ENCODE data around the gene CLEC18B.
"Not testable (repeated sequence)": the region's sequence is repeated elsewhere in the genome, so short reads cannot be mapped to it uniquely, and the experiment has no call there.

Gene CLEC18B

GRCh38 chr16:74404148-74404933 lies 16.9 kb downstream of the CLEC18B start:
- not testable (repeated sequence) for DNase-seq

GRCh38 chr16:74400238-74400637 lies 21.0 kb downstream of the CLEC18B start:
- not testable (repeated sequence) for DNase-seq

GRCh38 chr16:74398212-74398895 lies 22.9 kb downstream of the CLEC18B start:
- not testable (repeated sequence) for DNase-seq

GRCh38 chr16:74396521-74397017 lies 24.7 kb downstream of the CLEC18B start:
- not testable (repeated sequence) for DNase-seq

GRCh38 chr16:74394604-74395003 lies 26.7 kb downstream of the CLEC18B start:
- not testable (repeated sequence) for DNase-seq

GRCh38 chr16:74394131-74394530 lies 27.1 kb downstream of the CLEC18B start:
- not testable (repeated sequence) for DNase-seq

GRCh38 chr16:74391454-74392050 lies 29.7 kb downstream of the CLEC18B start:
- not testable (repeated sequence) for DNase-seq

GRCh38 chr16:74382339-74383034 lies 38.8 kb downstream of the CLEC18B start:
- not testable (repeated sequence) for DNase-seq

- DNase-seq: not testable (repeated sequence)
Measured at GRCh38 chr16:74373847-74374184, 47.5 kb downstream of the CLEC18B start.

GRCh38 chr16:74372953-74373846 lies 48.1 kb downstream of the CLEC18B start:
- no peak for DNase-seq

- no peak for DNase-seq
Measured at GRCh38 chr16:74372369-74372768, 48.9 kb downstream of the CLEC18B start.

GRCh38 chr16:74370338-74371135 lies 50.7 kb downstream of the CLEC18B start:
- not testable (repeated sequence) for DNase-seq

- peak; percentile 99 for DNase-seq
Measured at GRCh38 chr16:74368002-74368911, 53.0 kb downstream of the CLEC18B start.

GRCh38 chr16:74367469-74368001 lies 53.7 kb downstream of the CLEC18B start:
- DNase-seq: not testable (repeated sequence)

GRCh38 chr16:74361646-74362610 lies 59.4 kb downstream of the CLEC18B start:
- not testable (repeated sequence) for DNase-seq

All from activated CD4-positive, CD25-positive, alpha-beta regulatory T cell treated with anti-CD3 and anti-CD28 coated beads, Interleukin-2, amount 50 U/mL, for 72 hours (primary cell).